ENCODE data around the gene STX3. TPM values are rescaled to one million over a fixed set of nuclear protein-coding genes. Genes with fewer than 3 reads are reported as not detected.

Gene STX3
- total and polyA plus RNA-seq, 10 donors = 5.1 to 49.3 (median 27.8) TPM

- Histone ChIP-seq H3K27ac (peak overlapping the region in 7 of 8 donors; percentile 1 to 86 (median 74)), H3K4me1 (peaks cover 0 to 4% (median 0%) of the 10 kb centered on the region in 6 donors), H3K9me3 (no peaks in the 10 kb centered on the region), H3K36me3 (no peaks in the 10 kb centered on the region), H3K4me3 (peak overlapping the region in 1 of 8 donors; percentile 15), H3K27me3 (replicated peaks in 1 of 7) (no peaks in the 10 kb centered on the region)
- peak; percentile 82 for DNase-seq
- intact Hi-C loops (cut with DNase I; ENCODE audit: low total_unique reads) = no loop called here
- WGBS, 5 donors = 4 to 28% (median 18%) methylated on average over 1 of the region's 1 CpG
- TF ChIP-seq POLR2AphosphoS5 (IDR thresholded peaks at IDR 0.05) = peak in 1 of 3 donors; percentile 40
- TF ChIP-seq POLR2A (IDR thresholded peaks at IDR 0.05) = no peak
Observed at GRCh38 chr11:59728913-59729312, 26.3 kb upstream of the STX3 start.

DNA sequence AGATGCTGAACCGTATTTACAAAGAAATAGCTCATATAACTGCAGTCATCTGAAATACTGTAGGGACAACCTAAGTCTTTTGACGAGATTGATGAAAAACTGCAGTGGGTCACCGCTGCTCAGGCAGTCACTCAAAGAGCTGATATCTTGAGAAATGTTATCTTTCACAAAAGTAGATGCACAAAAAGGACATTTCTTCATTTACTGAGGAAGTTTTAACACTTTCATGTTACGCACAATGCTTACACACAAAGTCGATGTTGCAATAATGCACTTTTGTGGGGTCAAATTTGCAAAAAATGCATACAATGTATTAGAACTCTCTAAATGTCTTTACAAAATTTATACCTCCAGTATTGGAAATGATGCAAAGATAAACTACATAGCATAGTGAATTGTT is 25.3 kb upstream of the STX3 start:
- no peak for DNase-seq
- no peaks in the 10 kb centered on the region for H3K9me3 ChIP-seq
- TF ChIP-seq POLR2A (IDR thresholded peaks at IDR 0.05) = no peak
- WGBS, 5 donors = 50 to 85% (median 66%) methylated on average over 5 of the region's 5 CpGs
- no peaks in the 10 kb centered on the region for H3K27me3 ChIP-seq (replicated peaks in 1 of 7)
- no peaks in the 10 kb centered on the region for H3K36me3 ChIP-seq
- intact Hi-C loops (cut with DNase I; ENCODE audit: low total_unique reads) = no loop called here
- H3K27ac ChIP-seq = peak overlapping the region in 7 of 8 donors; percentile 1 to 86 (median 65)
- H3K4me3 ChIP-seq = no peak overlapping the region
- H3K4me1 ChIP-seq = peaks cover 0 to 4% (median 0%) of the 10 kb centered on the region in 6 donors

DNA sequence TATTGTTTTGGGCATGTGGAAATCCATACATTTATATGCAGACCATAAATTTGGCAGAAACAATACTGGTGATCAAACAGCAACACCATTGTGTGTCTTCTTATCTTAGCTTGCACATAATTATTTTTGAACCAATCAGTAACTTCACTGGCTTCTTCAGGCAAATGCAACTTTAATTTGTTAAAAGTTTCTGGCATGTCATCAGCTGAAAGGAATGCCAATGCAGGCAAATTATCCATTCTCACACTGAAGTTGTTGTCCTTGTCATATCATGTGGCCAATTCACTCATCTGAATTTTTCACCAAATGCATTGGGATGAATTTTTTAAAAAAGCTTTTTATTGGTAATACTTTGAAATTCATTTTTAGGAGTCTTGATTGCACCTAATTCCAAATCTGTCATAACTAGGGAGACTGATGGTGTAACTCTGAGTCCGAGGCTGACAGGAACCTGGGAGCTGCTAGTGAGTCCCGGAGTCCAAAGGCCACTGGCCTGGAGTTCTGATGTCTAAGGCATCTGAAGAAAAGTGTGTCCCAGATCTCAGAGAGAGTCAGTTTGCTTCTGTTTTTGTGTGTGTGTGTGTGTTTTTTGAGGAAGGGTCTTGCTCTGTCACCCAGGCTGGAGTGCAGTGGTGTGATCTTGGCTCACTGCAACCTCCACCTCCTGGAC is 24.1 kb upstream of the STX3 start:
- WGBS, 5 donors = 43 to 81% (median 64%) methylated on average over 2 of the region's 2 CpGs
- no peak overlapping the region for H3K4me3 ChIP-seq
- no peaks in the 10 kb centered on the region for H3K27me3 ChIP-seq (replicated peaks in 1 of 7)

GRCh38 chr11:59746111-59746510 is 9.1 kb upstream of the STX3 start:
- intact Hi-C loops (cut with DNase I; ENCODE audit: low total_unique reads) = no loop called here
- 82 to 99% (median 92%) methylated on average over 2 of the region's 2 CpGs for WGBS, 5 donors
- TF ChIP-seq POLR2A (IDR thresholded peaks at IDR 0.05) (no peak), CTCF (IDR thresholded peaks at IDR 0.05 in 8 of 11, conservative IDR thresholded peaks at IDR 0.05 in 3 of 11) (no peak), POLR2AphosphoS5 (IDR thresholded peaks at IDR 0.05) (no peak)

More for the DNA sequence above, 24.1 kb upstream of the STX3 start:
- Histone ChIP-seq H3K9me3 (no peaks in the 10 kb centered on the region), H3K36me3 (no peaks in the 10 kb centered on the region), H3K4me1 (peaks cover 0 to 4% (median 0%) of the 10 kb centered on the region in 6 donors), H3K27ac (peak overlapping the region in 2 of 8 donors; percentile 86)
- intact Hi-C loops (cut with DNase I; ENCODE audit: low total_unique reads) = no loop called here
- TF ChIP-seq POLR2A (IDR thresholded peaks at IDR 0.05) (no peak), CTCF (IDR thresholded peaks at IDR 0.05 in 8 of 11, conservative IDR thresholded peaks at IDR 0.05 in 3 of 11) (no peak), POLR2AphosphoS5 (IDR thresholded peaks at IDR 0.05) (no peak)
- DNase-seq = no peak

More at GRCh38 chr11:59746111-59746510, 9.1 kb upstream of the STX3 start:
- Histone ChIP-seq H3K27me3 (replicated peaks in 1 of 7) (peaks cover 0 to 13% (median 0%) of the 10 kb centered on the region in 7 donors), H3K27ac (no peak overlapping the region), H3K9me3 (no peaks in the 10 kb centered on the region), H3K4me1 (no peaks in the 10 kb centered on the region), H3K36me3 (no peaks in the 10 kb centered on the region), H3K4me3 (no peak overlapping the region)
- DNase-seq = no peak

All from spleen (tissue), 11 donors.